NB4 (cell line): ENCODE measurements around the gene GPD1L.

Experiments
- DNase-seq: peaks from one replicate; pipeline ENCODE4 v3.0.0; 2010; ENCODE audit warnings: low read depth
- H3K4me3 ChIP-seq: one replicate; pipeline ENCODE4 v1.5.1; 2011; ENCODE audit warnings: mild to moderate bottlenecking, low read depth, low read length, moderate library complexity
- MYC ChIP-seq: IDR thresholded peaks from 2 replicates; pipeline ENCODE4 v1.6.1; 2011; ENCODE audit warnings: low read depth, low read length
- POLR2A ChIP-seq: IDR thresholded peaks from 2 replicates; pipeline ENCODE4 v1.6.1; 2011; ENCODE audit warnings: mild to moderate bottlenecking; ENCODE audit not compliant: insufficient read length; ENCODE audit errors: extremely low read depth
- TF ChIP-seq, protein P1 (sequence below): IDR thresholded peaks from 2 replicates; pipeline ENCODE4 v1.6.1; 2011; ENCODE audit warnings: low read depth, low read length
- TF ChIP-seq, protein P2 (sequence below): IDR thresholded peaks from one replicate; pipeline ENCODE4 v1.5.1; 2012; ENCODE audit warnings: low read depth, low read length

GPD1L gene

DNA sequence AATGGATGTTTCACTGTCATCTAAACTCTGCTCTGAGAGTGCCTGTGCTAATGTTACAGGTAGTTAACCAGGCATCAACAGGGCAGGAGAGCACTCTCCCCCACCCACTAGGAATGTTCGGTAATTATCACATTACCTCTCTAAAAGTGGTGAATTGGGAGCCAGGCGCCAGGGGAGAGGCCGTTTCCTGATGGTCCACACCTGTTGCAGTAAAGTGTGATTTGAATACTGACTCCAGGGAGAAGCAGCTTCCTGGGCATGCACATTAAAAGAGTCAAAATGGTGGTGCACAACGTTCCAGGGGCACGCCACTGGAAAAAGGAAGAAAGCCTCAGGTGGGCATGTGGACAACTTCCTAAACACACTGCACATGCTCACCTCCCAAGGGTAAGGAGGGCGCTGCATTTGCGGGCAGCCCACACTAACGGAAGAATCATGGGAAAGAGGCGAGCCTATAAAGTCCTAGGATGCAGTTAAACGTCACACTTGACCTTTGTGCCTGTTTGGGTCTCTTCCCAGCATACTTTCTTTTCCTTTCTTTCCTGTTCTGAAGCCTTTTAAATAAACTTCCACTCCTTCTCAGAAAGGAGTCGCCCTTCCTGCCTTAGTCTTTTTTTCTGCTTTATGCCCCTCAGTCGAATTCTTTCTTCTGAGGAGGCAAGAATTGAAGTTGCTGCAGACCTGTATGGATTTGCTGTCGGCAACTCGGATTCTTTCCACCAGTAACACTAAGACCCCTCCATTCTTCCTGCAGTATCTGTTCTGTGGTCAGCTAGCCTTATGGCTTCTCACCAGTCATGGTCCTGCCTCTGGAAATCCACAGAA, 28.9 kb upstream of the GPD1L start:
- H3K4me3 ChIP-seq: no peak overlapping the region
- TF ChIP-seq, protein P1, sequence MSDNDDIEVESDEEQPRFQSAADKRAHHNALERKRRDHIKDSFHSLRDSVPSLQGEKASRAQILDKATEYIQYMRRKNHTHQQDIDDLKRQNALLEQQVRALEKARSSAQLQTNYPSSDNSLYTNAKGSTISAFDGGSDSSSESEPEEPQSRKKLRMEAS: no peak
- no peak for TF ChIP-seq MYC
- TF ChIP-seq, protein P2, sequence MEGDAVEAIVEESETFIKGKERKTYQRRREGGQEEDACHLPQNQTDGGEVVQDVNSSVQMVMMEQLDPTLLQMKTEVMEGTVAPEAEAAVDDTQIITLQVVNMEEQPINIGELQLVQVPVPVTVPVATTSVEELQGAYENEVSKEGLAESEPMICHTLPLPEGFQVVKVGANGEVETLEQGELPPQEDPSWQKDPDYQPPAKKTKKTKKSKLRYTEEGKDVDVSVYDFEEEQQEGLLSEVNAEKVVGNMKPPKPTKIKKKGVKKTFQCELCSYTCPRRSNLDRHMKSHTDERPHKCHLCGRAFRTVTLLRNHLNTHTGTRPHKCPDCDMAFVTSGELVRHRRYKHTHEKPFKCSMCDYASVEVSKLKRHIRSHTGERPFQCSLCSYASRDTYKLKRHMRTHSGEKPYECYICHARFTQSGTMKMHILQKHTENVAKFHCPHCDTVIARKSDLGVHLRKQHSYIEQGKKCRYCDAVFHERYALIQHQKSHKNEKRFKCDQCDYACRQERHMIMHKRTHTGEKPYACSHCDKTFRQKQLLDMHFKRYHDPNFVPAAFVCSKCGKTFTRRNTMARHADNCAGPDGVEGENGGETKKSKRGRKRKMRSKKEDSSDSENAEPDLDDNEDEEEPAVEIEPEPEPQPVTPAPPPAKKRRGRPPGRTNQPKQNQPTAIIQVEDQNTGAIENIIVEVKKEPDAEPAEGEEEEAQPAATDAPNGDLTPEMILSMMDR: no peak
- no peak for TF ChIP-seq POLR2A

DNA sequence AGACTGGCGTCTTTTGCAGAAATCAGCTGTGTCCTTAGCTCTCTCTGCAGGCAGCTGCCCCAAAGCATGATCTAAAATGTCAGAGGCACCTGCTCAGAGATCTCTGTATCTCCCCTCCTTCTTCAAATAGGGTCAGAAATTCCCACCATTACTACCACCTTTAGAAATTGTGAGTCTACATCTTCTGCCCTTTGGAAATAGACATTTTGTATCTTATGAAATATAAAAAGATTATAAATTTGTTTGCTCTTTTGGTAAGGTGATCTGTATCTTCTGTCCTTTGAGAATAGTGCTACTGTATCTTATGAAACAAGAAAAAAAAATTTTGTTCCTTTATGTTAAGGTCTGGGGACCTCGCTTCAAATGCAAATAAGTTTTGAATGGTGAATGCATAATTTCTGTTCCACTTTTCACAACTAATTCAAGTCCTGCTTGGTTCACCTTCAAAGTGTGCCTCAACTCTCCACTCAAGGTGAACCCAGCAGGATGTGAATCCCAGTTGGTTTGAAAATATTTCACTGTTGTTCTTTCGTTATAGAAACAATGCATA, 28.3 kb upstream of the GPD1L start:
- TF ChIP-seq POLR2A (no peak), MYC (no peak)
- TF ChIP-seq, protein P2: no peak
- TF ChIP-seq, protein P1: no peak
- no peak overlapping the region for H3K4me3 ChIP-seq
- DNase-seq: no peak

More for the DNA sequence above, 28.9 kb upstream of the GPD1L start:
- DNase-seq: no peak

DNA sequence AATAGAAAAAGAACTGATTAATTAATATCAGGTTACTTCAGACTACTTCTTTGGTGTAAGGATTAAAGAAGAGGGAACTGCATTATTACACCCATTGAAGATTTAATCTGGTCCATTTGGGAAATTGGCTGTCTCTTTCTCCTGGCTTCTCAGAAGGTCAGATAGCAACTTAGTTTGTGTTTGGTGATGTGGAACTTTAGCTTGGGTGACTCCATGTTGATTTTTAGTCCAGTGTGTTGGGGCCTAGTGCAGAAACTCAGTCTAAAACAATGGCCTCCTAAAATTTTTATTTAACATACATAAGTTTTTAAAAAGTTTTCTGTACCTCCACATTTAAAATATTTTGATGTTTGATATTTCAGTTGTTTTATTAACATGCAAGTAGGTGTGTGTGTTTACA, 27.6 kb upstream of the GPD1L start:
- no peak for DNase-seq
- TF ChIP-seq, protein P2: no peak
- no peak overlapping the region for H3K4me3 ChIP-seq

DNA sequence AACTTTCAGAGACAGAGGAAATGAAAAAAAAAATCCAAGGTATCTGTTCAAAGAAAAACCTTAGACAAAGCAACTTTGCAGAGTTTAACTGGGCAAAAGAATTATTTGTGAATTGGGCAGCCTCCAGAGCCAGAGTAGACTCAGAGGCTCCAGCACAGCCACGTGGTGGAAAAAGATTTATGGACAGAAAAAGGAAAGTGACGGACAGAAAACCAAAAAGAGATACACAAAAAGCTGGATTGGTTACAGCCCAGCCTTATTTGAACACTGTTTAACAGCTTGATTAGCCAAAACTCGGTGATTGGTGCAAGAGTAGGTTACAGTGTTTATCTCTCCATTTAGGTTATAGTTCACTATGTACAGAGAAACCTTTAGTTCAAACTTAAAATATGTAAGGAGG, 23.7 kb upstream of the GPD1L start:
- DNase-seq: no peak
- no peak overlapping the region for H3K4me3 ChIP-seq
- TF ChIP-seq MYC: no peak
- TF ChIP-seq, protein P1: no peak
- no peak for TF ChIP-seq POLR2A
- TF ChIP-seq, protein P2: no peak

DNA sequence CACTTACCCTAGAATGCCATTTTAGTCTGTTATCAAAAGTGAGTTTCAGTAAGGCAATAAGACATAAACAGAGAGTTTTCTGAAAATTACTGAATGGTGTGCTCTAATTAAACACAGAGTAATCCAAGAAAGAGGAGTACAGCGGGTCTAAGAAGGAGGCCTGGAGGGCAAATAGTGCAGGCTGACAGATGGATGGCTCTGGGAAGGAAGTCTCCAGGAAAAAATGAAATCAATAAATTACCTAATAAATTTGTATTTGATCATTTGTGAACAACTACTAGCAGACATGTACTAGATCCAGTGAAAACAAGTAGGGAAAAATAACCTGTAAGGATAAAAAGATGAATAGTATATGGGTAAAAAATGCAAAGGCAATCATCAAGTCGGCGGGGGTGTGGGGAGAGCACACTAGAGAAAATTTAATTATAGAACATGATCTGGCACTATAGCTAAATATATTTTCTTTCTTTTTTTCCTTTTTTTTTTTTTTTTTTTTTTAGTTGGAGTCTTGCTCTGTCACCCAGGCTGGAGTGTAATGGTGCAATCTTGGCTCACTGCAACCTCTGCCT, 22.6 kb upstream of the GPD1L start:
- TF ChIP-seq POLR2A (no peak), MYC (no peak)
- TF ChIP-seq, protein P2: no peak
- TF ChIP-seq, protein P1: no peak
- H3K4me3 ChIP-seq: no peak overlapping the region
- DNase-seq: no peak
